ENCODE measurements around the gene USH2A. TPM values are rescaled to one million over a fixed set of nuclear protein-coding genes. Genes with fewer than 3 reads are reported as not detected.

The USH2A gene
- total and polyA plus RNA-seq, 8 donors: 0.03 to 0.06 (median 0.04) TPM; not detected in 2

DNA sequence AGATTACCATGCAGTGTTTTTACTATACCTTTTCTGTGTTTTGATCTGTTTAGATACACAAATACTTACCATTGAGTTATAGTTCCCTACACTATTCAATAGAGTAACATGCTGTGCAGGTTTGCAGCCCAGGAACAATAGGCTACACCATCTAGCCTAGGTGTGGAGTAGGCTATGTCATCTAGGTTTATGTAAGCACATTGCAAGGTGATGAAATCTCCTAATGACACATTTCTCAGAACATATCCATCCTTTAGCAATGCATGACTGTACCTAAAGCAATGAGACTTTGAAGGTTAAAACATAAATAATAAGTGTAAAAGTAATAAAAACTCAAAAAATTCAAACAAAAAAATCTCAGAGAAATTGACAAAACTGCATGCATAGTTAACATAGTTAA lies 358.6 kb downstream of the USH2A start:
- Histone ChIP-seq H3K9me3 (no peaks in the 10 kb centered on the region), H3K36me3 (no peaks in the 10 kb centered on the region), H3K4me1 (no peaks in the 10 kb centered on the region), H3K4me3 (no peak overlapping the region), H3K27me3 (no peaks in the 10 kb centered on the region), H3K27ac (no peak overlapping the region)
- DNase-seq (no peak), ATAC-seq (no peak)
- intact Hi-C loops (cut with DNase I): no loop called here
- TF ChIP-seq, protein P1, sequence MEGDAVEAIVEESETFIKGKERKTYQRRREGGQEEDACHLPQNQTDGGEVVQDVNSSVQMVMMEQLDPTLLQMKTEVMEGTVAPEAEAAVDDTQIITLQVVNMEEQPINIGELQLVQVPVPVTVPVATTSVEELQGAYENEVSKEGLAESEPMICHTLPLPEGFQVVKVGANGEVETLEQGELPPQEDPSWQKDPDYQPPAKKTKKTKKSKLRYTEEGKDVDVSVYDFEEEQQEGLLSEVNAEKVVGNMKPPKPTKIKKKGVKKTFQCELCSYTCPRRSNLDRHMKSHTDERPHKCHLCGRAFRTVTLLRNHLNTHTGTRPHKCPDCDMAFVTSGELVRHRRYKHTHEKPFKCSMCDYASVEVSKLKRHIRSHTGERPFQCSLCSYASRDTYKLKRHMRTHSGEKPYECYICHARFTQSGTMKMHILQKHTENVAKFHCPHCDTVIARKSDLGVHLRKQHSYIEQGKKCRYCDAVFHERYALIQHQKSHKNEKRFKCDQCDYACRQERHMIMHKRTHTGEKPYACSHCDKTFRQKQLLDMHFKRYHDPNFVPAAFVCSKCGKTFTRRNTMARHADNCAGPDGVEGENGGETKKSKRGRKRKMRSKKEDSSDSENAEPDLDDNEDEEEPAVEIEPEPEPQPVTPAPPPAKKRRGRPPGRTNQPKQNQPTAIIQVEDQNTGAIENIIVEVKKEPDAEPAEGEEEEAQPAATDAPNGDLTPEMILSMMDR (IDR thresholded peaks at IDR 0.05): no peak

DNA sequence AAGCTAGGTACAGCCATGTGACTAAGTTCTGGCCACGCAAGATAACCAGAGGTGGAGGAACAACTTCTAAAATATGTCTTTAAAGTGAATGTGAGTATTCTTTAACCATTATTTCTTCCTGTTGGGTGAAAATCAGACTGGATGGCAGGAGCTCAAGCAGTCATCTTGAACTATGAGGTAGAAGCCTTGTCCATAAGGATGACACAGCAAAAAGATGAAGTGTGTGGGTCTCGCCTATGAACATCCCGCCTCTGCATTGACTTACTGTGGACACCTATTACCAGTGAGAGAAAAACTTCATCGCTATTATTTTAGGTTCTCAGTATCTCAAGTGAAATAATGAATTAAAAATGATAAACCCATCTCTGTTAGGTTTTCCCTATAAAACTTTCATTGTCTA lies 365.3 kb downstream of the USH2A start:
- H3K27me3 ChIP-seq: no peaks in the 10 kb centered on the region
- no peak for DNase-seq
- H3K36me3 ChIP-seq: no peaks in the 10 kb centered on the region
- no peak for ATAC-seq
- H3K27ac ChIP-seq: no peak overlapping the region
- no peak overlapping the region for H3K4me3 ChIP-seq
- TF ChIP-seq, protein P1 (IDR thresholded peaks at IDR 0.05): no peak
- H3K4me1 ChIP-seq: no peaks in the 10 kb centered on the region
- no peaks in the 10 kb centered on the region for H3K9me3 ChIP-seq
- intact Hi-C loops (cut with DNase I): no loop called here

DNA sequence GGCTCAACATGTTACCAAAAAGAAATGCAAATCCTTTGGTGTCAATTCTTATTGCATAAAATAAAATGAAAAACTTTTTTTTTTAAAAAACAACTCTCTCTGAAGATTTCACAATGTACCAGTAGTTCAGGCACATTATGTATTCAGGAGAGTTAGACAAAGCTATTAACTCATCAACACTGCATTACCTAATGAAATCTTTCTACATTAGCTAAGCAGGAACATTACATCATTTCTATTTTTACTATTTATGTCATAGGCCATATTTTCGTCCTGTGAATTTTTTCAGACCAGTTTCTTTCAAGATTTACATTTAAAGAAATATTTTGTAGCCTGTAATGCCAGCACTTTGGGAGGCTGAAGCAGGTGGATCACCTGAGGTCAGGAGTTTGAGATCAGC lies 366.2 kb downstream of the USH2A start:
- Histone ChIP-seq H3K4me1 (no peaks in the 10 kb centered on the region), H3K4me3 (no peak overlapping the region), H3K27ac (no peak overlapping the region), H3K27me3 (no peaks in the 10 kb centered on the region), H3K9me3 (no peaks in the 10 kb centered on the region), H3K36me3 (no peaks in the 10 kb centered on the region)
- ATAC-seq: no peak
- intact Hi-C loops (cut with DNase I): no loop called here
- TF ChIP-seq, protein P1 (IDR thresholded peaks at IDR 0.05): no peak
- no peak for DNase-seq

DNA sequence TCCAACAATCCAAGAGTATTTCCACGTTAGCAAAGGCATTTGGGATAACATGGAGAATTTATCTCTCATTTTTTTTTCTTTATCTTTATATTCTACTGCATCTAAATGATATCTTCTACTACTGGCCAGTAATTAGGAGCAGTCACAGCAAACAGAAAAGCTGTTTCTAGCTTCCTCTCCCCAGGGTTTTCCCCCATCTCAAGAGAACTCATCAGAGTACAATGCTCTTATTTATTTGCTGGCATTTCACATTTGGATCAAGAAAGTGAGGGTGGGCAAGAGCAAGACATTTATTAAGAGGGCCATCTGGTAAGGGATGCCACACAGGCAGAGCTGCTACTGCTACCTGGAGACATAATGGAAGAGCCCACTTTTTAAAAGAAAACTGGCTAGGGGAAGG lies 368.2 kb downstream of the USH2A start:
- H3K27me3 ChIP-seq: no peaks in the 10 kb centered on the region
- H3K4me3 ChIP-seq: no peak overlapping the region
- H3K4me1 ChIP-seq: no peaks in the 10 kb centered on the region
- no peak overlapping the region for H3K27ac ChIP-seq
- DNase-seq: no peak
- no peaks in the 10 kb centered on the region for H3K9me3 ChIP-seq
- intact Hi-C loops (cut with DNase I): no loop called here
- no peak for ATAC-seq
- TF ChIP-seq, protein P1 (IDR thresholded peaks at IDR 0.05): no peak
- no peaks in the 10 kb centered on the region for H3K36me3 ChIP-seq

DNA sequence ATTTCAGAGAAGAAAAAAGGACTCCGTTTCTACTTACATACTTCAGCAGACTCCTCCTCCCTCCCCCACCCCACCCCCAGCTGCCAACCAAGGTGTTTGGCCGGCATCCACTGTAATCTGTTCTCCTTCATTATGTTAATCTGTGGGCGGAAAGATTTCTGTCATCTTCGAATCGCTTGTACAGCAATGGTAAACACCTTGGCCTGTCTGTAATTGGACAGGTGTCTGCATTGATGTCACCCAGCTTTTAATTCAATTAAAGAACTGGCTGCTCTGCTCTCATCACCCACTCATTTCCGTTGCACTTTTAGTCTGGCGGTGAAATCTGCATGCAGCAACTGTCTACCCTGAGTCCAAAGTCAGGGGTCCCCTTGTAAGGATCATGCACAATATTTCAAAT lies 368.6 kb downstream of the USH2A start:
- Histone ChIP-seq H3K9me3 (no peaks in the 10 kb centered on the region), H3K4me3 (no peak overlapping the region), H3K4me1 (no peaks in the 10 kb centered on the region), H3K27me3 (no peaks in the 10 kb centered on the region), H3K36me3 (no peaks in the 10 kb centered on the region), H3K27ac (no peak overlapping the region)
- no peak for ATAC-seq
- TF ChIP-seq, protein P1 (IDR thresholded peaks at IDR 0.05): no peak
- DNase-seq: no peak
- intact Hi-C loops (cut with DNase I): no loop called here

All from left lung (tissue), 10 donors.